Ovary (tissue), 9 donors: Measurements from ENCODE around the gene DOCK10. TPM values are rescaled to one million over a fixed set of nuclear protein-coding genes. Genes with fewer than 3 reads are reported as not detected.

Experiments used
- DNase-seq, 5 donors: peaks; one replicate each; pipeline ENCODE4 v3.0.0-alpha.2; 2019 to 2020
- H3K27ac ChIP-seq, 2 donors: fragments of 200-600 bp; one replicate each; pipeline versions ENCODE4 v1.5.1 to v1.8.0; 2019 to 2022
- H3K27me3 ChIP-seq: fragments of 200-600 bp; one replicate; pipeline ENCODE4 v1.8.0; 2022
- H3K36me3 ChIP-seq: fragments of 200-600 bp; sonication (generic); one replicate; pipeline ENCODE4 v1.5.1; 2019
- H3K4me1 ChIP-seq: one replicate; pipeline ENCODE4 v1.8.1; 2013; ENCODE audit warnings: mild to moderate bottlenecking, moderate library complexity; ENCODE audit not compliant: insufficient read depth
- H3K4me3 ChIP-seq: fragments of 200-600 bp; sonication (generic); one replicate; pipeline ENCODE4 v1.5.1; 2017
- H3K9me3 ChIP-seq, 2 donors: fragments of 200-600 bp in 1 of 2; sonication (generic) in 1 of 2; one replicate each; pipeline versions ENCODE4 v1.5.1 to v1.8.1; 2013 to 2019; ENCODE audit warnings: mild to moderate bottlenecking in 1 of 2, moderate library complexity in 1 of 2
- CTCF ChIP-seq, 3 donors: fragments of 450-650 bp in 2 of 3; fragments of 200-600 bp in 1 of 3; IDR thresholded peaks; one replicate each; pipeline versions ENCODE4 v1.5.1 to v1.8.0; 2016 to 2022; ENCODE audit warnings: antibody characterized with exemption in 3 of 3, mild to moderate bottlenecking in 1 of 3
- EP300 ChIP-seq: sonication (generic); formaldehyde crosslinking; IDR thresholded peaks from one replicate; pipeline ENCODE4 v1.6.1; 2017; ENCODE audit warnings: antibody characterized with exemption
- POLR2A ChIP-seq: fragments of 450-650 bp; IDR thresholded peaks from one replicate; pipeline ENCODE4 v1.6.1; 2017; ENCODE audit warnings: antibody characterized with exemption, mild to moderate bottlenecking, moderate library complexity
- WGBS, 3 donors: extraction: QIAGEN DNeasy Blood & Tissue Kit in 1 of 3; methylation state at CpG; one replicate each; pipeline versions ENCODE4 v1.1.5 to v1.1.7; 2013 to 2017; 5-methylcytosine and 5-hydroxymethylcytosine counted together
- intact Hi-C, 4 donors: fragments of 100-400 bp; cut with DNase I; formaldehyde crosslinking; loops; one replicate each; pipeline versions ENCODE4 v1.11.0 to v1.15.1; 2022 to 2023
- polyA plus RNA-seq, 2 donors: library from polyadenylated mRNA; stranded (reverse); fragments of 200-250 nt in 1 of 2; fragments of 350-450 nt in 1 of 2; fragmentation: Illumina TruSeq in 1 of 2; extraction: RNeasy Lipid Tissue Mini Kit (QIAGEN cat#74804) in 1 of 2; gene quantifications; one replicate each; pipeline ENCODE4 v1.2.3, GENCODE V29; 2013 to 2014
- total RNA-seq, 7 donors: library from RNA; depleted of rRNA in 2 of 7; stranded (reverse); fragments of >200 nt in 2 of 7; fragmentation: NEBNext Ultra II Directional in 3 of 7; extraction: Animal tissue kit (Norgen Biotek cat#: 25700) in 3 of 7; gene quantifications; one replicate each; pipeline versions ENCODE4 v1.1.0 to v1.2.4, GENCODE V29; 2016 to 2023
- donor health status: DM: no; HTN: no; CAD: no; lungs with moderate emphysema.
- donor health status: DM: no; HTN: no; CAD: no.
- donor health status: Bipolar disorder and iron deficiency.
- donor health status: DM: yes; HTN: yes; CAD: no.
- donor health status: DM: no; HTN: no; CAD: no.
- donor health status: DM: yes; HTN: yes; CAD: no.

DOCK10 gene
- total and polyA plus RNA-seq, 9 donors = 15.3 to 42.5 (median 31.2) TPM

GRCh38 chr2:224938651-224939182, 103.6 kb downstream of the DOCK10 start:
- Histone ChIP-seq H3K27me3 (no peaks in the 10 kb centered on the region), H3K9me3 (no peaks in the 10 kb centered on the region), H3K36me3 (no peaks in the 10 kb centered on the region), H3K4me3 (no peak overlapping the region), H3K27ac (no peak overlapping the region), H3K4me1 (peaks cover 4% of the 10 kb centered on the region)
- DNase-seq = no peak
- no peak for TF ChIP-seq EP300
- no peak for TF ChIP-seq CTCF (IDR thresholded peaks at IDR 0.05)
- TF ChIP-seq POLR2A = no peak
- intact Hi-C loops = no loop called here
- WGBS, 3 donors = 52 to 69% (median 56%) methylated on average over 6 of the region's 6 CpGs

GRCh38 chr2:224937887-224938286, 104.4 kb downstream of the DOCK10 start:
- no peaks in the 10 kb centered on the region for H3K9me3 ChIP-seq
- H3K4me3 ChIP-seq = no peak overlapping the region
- intact Hi-C loops = no loop called here
- no peak for TF ChIP-seq POLR2A
- no peak for TF ChIP-seq CTCF (IDR thresholded peaks at IDR 0.05)
- no peak for TF ChIP-seq EP300
- WGBS, 3 donors = 92 to 94% (median 93%) methylated on average over 5 of the region's 5 CpGs
- no peaks in the 10 kb centered on the region for H3K36me3 ChIP-seq
- H3K27me3 ChIP-seq = no peaks in the 10 kb centered on the region
- H3K27ac ChIP-seq = no peak overlapping the region
- DNase-seq = no peak
- peaks cover 4% of the 10 kb centered on the region for H3K4me1 ChIP-seq

GRCh38 chr2:224934526-224935188, 107.6 kb downstream of the DOCK10 start:
- intact Hi-C loops = no loop called here
- WGBS, 3 donors = 48 to 73% (median 69%) methylated on average over 5 of the region's 5 CpGs
- H3K9me3 ChIP-seq = no peaks in the 10 kb centered on the region
- no peak for TF ChIP-seq POLR2A
- no peak for TF ChIP-seq EP300
- no peak for TF ChIP-seq CTCF (IDR thresholded peaks at IDR 0.05)
- no peak overlapping the region for H3K27ac ChIP-seq
- H3K36me3 ChIP-seq = no peaks in the 10 kb centered on the region
- no peaks in the 10 kb centered on the region for H3K27me3 ChIP-seq
- no peak overlapping the region for H3K4me3 ChIP-seq
- no peak for DNase-seq
- peaks cover 4% of the 10 kb centered on the region for H3K4me1 ChIP-seq

- H3K36me3 ChIP-seq = no peaks in the 10 kb centered on the region
- H3K27ac ChIP-seq = no peak overlapping the region
- no peak overlapping the region for H3K4me3 ChIP-seq
- 90 to 100% (median 92%) methylated on average over 2 of the region's 2 CpGs for WGBS, 3 donors
- no peak for DNase-seq
- no peaks in the 10 kb centered on the region for H3K9me3 ChIP-seq
- peaks cover 4% of the 10 kb centered on the region for H3K4me1 ChIP-seq
- intact Hi-C loops = no loop called here
- TF ChIP-seq POLR2A = no peak
- TF ChIP-seq CTCF (IDR thresholded peaks at IDR 0.05) = no peak
- TF ChIP-seq EP300 = no peak
- H3K27me3 ChIP-seq = no peaks in the 10 kb centered on the region
Measured at GRCh38 chr2:224933431-224933830, 108.8 kb downstream of the DOCK10 start.
